Daoy (cell line): ENCODE results near the gene DLG5. TPM values are rescaled to one million over a fixed set of nuclear protein-coding genes. Genes with fewer than 3 reads are reported as not detected.
A peak's percentile ranks its signal among the peaks of the same experiment; 100 is the strongest.

Experiments
- DNase-seq: peaks from one replicate; pipeline ENCODE4 v3.0.0-alpha.2; 2015; ENCODE audit warnings: low read depth
- total RNA-seq: library from RNA; depleted of rRNA; stranded (reverse); fragments of >200 nt; shearing (Covaris generic); gene quantifications from 2 replicates; pipeline ENCODE4 v1.2.3, GENCODE V29; 2014

The DLG5 gene
- total RNA-seq, 1 experiment from 2014 or later: 8.6 TPM

GRCh38 chr10:77949167-77949566 is 22.6 kb upstream of the DLG5 start:
- peak; percentile 86 for DNase-seq

GRCh38 chr10:77946084-77946483 is 19.5 kb upstream of the DLG5 start:
- DNase-seq: peak; percentile 17

GRCh38 chr10:77944519-77944918 is 18.0 kb upstream of the DLG5 start:
- peak; percentile 16 for DNase-seq

- peak; percentile 73 for DNase-seq
Measured at GRCh38 chr10:77943121-77943901, 16.8 kb upstream of the DLG5 start.

GRCh38 chr10:77941790-77942189 is 15.2 kb upstream of the DLG5 start:
- DNase-seq: no peak

- no peak for DNase-seq
Measured at GRCh38 chr10:77940627-77941026, 14.1 kb upstream of the DLG5 start.

GRCh38 chr10:77940225-77940624 is 13.7 kb upstream of the DLG5 start:
- DNase-seq: no peak

GRCh38 chr10:77939561-77940001 is 13.0 kb upstream of the DLG5 start:
- DNase-seq: no peak

GRCh38 chr10:77936697-77937567 is 10.4 kb upstream of the DLG5 start:
- no peak for DNase-seq

GRCh38 chr10:77932016-77932715 is 5.6 kb upstream of the DLG5 start:
- DNase-seq: no peak

- DNase-seq: no peak
Measured at GRCh38 chr10:77927402-77928246, 1.1 kb upstream of the DLG5 start.

- DNase-seq: peak; percentile 48
Measured at GRCh38 chr10:77925795-77926565, 575 bp downstream of the DLG5 start.

- peak; percentile 21 for DNase-seq
Measured at GRCh38 chr10:77925410-77925794, 1.2 kb downstream of the DLG5 start.

GRCh38 chr10:77922566-77923179 is 3.9 kb downstream of the DLG5 start:
- no peak for DNase-seq

- DNase-seq: no peak
Measured at GRCh38 chr10:77922055-77922454, 4.5 kb downstream of the DLG5 start.

- no peak for DNase-seq
Measured at GRCh38 chr10:77921395-77921794, 5.2 kb downstream of the DLG5 start.

- DNase-seq: no peak
Measured at GRCh38 chr10:77920495-77920894, 6.1 kb downstream of the DLG5 start.

GRCh38 chr10:77919713-77920108 is 6.8 kb downstream of the DLG5 start:
- peak; percentile 56 for DNase-seq

GRCh38 chr10:77915319-77916105 is 11.0 kb downstream of the DLG5 start:
- no peak for DNase-seq
